ENCODE measurements around the gene AKT1S1.

AKT1S1 gene

GRCh38 chr19:49883094-49883493, 5.9 kb upstream of the AKT1S1 start:
- DNase-seq (ENCODE audit: low read depth in 2 of 2): no peak

DNA sequence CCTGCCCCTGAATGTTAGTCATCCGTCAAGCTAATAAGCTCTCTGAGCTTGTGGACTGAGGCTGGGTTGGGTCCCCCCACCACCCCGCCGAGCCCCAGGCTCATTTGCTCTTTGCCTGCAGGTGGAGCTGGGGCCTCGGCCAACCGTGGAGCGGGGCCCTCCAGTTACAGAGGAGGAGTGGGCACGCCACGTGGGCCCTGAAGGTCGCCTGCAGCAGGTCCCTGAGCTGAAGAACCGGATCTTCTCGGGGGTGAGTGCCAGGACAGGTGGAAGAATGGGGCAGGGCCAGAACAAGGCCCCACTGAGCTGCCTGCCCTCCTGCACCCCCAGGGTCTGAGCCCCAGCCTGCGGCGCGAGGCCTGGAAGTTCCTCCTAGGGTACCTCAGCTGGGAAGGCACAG, 5.5 kb upstream of the AKT1S1 start:
- no peak for DNase-seq (ENCODE audit: low read depth in 2 of 2)

DNA sequence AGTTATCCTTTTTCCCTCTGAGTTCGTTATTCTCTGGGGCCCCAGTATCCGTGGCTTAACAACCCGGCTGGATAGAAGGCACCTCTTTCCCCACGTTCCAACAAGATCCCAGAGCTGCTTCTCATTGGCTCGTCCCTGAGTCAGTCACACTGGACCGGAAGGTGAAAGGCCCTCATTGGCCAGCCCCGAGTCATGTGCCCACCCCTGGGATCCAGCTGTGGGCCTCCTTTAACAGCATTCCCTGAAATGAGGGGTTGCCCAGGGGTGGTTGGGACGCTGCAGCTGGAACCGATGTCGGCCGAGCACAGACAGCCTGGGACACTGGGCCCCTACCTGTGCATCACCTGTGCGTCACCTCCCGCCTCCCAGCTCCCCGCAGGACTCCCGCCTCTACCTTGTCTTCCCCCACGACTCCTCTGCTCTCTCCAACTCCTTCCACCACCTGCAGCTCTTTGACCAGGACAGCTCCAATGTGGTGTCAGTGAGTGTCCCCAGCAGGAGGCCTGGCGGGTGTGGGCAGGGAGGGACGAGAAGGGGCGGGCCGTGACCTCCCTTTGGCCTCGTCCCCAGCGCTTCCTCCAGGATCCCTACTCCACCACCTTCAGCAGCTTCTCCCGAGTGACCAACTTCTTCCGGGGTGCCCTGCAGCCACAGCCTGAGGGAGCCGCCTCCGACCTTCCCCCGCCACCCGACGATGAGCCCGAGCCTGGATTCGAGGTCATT, 4.7 kb upstream of the AKT1S1 start:
- no peak for DNase-seq (ENCODE audit: low read depth in 2 of 2)

DNA sequence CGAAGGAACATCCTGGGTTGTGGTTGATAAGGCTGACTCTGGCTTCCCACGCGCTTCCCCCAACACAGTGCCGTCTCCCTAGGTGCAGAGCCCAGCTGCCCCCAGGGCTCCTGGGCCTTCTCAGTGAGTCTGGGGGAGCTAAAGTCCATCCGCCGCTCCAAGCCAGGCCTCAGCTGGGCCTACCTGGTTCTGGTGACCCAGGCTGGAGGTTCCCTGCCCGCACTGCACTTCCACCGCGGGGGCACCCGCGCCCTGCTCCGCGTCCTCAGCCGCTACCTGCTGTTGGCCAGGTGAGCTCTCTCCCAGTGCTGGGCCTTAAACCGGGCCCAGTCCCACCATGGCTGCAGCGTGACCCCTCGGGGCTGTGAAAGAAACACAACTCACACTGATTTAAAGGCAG, 4.0 kb upstream of the AKT1S1 start:
- no peak for DNase-seq (ENCODE audit: low read depth in 2 of 2)

DNA sequence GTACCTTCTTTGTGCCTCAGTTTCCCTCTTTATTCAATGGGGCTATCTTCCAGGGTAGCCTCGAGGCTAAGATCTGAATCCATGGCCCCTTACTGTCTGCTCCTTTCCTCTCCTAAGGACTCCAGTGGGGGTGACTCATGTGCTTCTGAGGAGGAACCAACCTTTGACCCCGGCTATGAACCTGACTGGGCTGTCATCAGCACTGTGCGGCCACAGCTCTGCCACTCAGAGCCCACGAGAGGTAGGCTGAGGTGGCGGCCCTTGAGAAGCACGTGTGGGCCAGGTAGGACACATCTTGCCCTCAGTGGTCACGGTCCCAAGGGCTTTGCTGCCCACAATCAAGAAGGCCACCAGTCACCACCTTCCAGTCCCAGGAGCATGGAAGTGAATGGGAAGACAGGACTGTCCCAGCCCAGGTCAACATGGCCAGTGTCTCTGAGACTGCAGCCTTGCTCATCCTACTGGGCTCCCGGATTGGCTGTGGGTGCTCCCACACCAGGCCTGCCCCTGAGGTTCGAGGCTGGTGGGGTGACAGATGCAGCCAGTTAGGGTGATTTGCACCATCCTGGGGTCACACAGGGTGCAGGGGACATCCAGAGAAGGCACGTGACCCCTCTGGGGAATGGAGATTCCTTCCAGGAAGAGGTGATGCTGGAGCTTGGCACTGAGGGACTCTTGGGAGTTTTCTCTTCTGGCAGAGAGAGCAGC, 3.2 kb upstream of the AKT1S1 start:
- no peak for DNase-seq (ENCODE audit: low read depth in 2 of 2)

- DNase-seq (ENCODE audit: low read depth in 2 of 2): no peak
Measured at GRCh38 chr19:49879243-49879963, 2.2 kb upstream of the AKT1S1 start.

DNA sequence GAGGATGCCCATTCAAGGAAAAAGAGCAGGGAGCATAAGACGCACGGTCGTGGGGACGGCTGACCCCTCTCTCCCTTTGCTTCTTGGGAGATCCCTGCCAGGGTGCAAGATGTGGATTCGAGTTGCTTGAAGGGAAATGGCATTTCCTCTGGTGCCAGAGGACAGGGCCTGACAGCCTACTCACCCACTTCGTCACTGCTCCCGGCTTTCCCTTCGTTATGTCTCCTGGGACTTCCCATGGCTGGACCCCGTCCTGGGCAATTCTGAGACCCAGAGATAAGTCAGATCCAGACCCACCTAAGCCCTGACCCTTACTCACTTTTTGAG, 1.6 kb upstream of the AKT1S1 start:
- DNase-seq (ENCODE audit: low read depth in 2 of 2): no peak

GRCh38 chr19:49877879-49878743, 956 bp upstream of the AKT1S1 start:
- peak; percentile 98 to 99 for DNase-seq (ENCODE audit: low read depth in 2 of 2)

GRCh38 chr19:49876422-49877019, 634 bp downstream of the AKT1S1 start:
- DNase-seq (ENCODE audit: low read depth in 2 of 2): peak; percentile 95 to 96

DNA sequence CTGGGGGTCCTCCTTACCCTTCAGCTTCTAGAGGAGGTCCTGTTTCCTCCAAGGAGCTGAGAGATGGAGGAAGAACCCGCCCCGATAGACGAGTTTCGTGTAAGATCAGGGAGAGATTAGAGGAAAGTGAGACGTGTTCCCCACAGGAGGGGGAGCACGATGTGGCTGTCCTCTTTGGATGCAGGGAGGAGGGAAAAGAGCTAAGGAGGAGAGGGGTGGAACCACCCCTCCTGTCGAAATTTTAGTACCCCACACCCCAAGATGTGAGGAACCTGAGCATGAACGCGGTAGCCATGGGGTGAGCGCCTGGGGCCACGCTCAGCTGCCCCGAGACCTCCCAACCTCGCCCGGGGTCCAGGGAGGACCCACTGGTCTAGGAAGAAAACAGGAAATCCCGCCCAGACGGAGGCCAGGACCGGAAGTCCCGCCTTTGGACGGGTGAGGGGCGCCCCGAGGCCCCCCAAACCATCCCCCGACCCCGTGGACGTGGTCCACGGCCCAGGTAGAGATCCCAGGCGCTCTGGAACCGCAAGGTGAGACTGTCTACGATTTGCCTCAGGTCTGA, 1.2 kb downstream of the AKT1S1 start:
- DNase-seq (ENCODE audit: low read depth in 2 of 2): no peak

DNA sequence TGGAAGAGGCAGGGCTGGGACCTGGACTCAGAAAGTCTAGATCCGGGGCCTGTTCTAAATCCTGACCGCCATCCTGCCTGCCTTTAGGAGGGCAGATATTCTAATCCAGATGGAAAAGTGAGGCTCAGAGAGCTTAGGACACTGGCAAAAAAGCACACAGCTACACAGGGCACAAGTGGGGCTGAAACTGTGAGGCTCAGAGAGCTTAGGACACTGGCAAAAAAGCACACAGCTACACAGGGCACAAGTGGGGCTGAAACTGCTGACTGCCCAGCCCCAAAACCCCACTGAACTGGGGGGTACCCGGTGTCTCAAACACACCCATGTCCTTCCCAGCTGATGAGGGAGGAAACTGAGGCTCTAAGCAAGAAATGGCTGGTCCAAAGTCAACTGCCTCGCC, 2.0 kb downstream of the AKT1S1 start:
- DNase-seq (ENCODE audit: low read depth in 2 of 2): no peak

GRCh38 chr19:49874503-49875157, 2.5 kb downstream of the AKT1S1 start:
- DNase-seq (ENCODE audit: low read depth in 2 of 2): no peak

GRCh38 chr19:49873834-49874233, 3.3 kb downstream of the AKT1S1 start:
- no peak for DNase-seq (ENCODE audit: low read depth in 2 of 2)

DNA sequence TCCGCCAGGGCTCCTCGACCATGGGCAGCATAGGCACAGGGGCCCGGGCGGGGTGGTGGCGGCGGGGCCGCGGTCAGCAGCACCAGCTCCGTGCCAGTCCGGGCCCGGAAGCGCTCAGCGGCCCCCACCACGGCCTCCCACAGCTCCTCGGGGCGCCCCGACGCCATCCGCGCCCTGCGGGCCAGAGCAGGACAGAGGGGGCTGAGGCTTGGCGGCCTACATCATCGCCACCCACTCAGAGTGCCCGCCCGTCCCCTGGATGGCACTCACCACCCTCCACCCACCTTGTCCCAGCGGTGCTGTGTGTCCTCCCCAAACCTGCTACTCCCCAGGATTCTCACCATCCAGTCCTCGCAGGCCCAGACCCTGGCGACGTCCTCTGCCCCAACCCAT, 4.0 kb downstream of the AKT1S1 start:
- no peak for DNase-seq (ENCODE audit: low read depth in 2 of 2)

DNA sequence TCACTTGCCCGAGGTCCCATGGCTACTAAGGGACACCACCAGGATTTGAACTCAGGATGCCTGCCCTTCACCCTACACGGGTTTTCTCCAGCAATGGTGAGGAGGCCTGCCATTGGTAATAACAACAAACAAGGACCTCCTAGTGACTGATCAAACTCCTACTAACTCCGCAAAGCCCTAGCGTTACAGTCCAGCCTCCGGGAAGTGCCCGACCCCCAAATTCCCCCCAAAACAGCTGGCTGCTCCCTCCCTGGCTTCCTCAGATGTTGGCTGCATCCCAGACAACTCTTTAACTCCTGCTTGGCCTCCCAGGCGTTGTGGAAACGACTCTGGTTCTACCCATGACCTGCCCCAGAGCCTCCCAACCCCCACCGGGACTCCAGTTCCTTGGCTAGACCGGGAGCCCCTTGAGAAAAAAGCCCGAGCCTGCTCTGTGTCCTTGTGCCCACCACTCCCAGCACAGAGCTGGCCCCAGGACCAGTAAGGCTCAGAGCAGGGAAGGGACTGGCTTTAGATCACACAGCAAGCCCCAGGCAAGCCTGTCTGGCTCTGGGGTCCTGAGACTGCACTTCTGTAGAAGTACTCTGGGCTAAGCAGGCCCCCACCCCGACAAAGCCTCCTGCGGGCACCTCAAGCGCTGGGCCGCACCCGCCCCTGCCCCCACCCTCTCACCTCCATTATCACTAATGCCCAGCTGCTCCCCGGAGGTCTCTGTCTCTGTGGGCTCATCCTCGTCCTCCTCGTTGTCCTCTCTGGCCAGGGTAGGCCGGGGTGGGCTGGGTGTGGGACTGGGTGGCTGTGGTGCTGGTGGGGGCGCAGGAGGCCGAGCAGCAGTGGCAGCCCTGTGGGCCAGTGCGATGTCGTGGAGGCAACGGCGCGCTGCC, 4.7 kb downstream of the AKT1S1 start:
- DNase-seq (ENCODE audit: low read depth in 2 of 2): no peak

GRCh38 chr19:49871349-49871985, 5.7 kb downstream of the AKT1S1 start:
- no peak for DNase-seq (ENCODE audit: low read depth in 2 of 2)

- DNase-seq (ENCODE audit: low read depth in 2 of 2): no peak
Measured at GRCh38 chr19:49870309-49870901, 6.8 kb downstream of the AKT1S1 start.

DNA sequence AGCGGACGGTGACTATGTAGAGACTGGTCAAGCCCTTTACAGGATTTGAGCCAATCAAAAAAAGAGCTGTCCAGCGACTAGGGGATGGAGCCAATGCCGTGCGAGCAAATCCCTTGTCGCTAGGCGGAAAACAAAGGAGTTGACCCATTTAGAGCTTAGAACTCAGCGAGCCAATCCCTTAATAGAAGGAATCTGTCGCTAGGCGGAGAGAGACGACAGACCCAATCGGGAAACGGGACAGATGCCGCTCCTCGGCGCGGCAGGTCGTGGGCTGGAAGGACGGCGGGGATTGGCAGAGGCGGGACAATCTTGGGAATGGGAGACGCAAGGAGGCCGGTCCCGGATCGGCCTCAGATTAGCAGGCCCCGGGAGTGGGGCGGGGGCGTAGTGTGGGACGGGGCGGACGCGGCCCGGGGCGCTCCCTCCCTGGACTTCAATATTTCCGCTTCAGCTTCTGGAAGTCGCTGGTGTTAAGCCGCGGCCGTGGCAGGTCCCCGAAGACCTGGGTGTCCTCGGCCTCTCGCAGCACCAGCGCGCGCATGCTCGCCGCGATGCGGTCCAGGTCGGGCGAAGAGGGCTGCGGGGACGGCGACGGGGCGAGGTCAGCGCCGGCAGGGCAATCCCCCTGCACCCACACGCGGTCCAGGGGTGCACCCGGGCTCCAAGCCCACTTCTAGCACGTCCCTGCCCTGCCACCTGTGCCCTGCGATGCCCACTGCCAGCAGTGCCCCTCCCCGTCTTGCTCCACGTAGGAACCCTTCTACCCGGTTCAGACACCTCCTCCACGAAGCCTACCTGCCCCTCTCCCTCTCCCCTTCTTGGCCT, 7.5 kb downstream of the AKT1S1 start:
- peak; percentile 83 to 86 for DNase-seq (ENCODE audit: low read depth in 2 of 2)
